ENCODE data around the gene CIRBP.

DNA sequence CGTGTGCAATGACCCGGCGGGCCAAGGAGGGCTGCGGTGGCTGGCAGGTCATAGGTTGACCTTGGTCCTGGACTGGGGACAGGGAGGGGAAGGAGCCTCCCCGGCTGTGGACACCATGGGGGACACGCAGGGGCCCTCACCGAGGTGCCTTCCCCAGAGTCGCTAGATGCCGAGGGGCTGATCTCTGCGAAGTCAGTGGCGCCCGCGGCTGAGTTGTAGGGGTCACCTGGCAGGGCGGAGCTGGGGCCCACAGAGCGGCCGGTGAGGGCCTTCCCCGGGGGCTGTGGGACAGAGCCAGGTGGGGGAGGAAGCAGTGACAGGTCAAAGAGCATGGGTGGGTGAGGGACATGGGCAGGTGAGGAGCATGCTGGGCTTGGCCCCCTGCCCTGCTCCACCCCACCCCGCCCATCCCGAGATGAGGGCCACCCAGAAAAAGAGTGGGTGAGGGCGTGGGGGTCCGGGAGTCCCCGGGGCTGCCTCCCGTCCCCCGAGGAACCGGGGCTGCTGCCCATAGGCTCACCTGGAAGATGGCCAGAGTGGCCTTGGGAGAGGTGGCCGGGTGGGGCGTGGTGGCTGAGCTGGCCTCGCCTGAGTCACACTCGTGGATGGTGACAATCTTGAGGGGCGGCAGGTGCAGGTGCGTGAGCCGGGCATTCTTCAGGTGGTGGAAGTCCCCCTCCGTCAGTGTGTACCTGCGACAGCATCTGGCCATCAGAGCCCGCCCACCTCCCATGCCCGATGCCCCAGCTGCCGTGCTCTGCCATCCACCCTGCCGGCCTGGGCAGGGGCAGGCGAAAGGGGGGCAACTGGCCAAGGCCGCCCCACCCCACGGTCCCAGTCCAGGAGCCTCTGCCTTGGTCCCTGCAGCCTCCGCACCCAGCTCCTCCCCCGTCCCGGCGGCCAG, 34.8 kb upstream of the CIRBP start:
- TF ChIP-seq, protein P1, sequence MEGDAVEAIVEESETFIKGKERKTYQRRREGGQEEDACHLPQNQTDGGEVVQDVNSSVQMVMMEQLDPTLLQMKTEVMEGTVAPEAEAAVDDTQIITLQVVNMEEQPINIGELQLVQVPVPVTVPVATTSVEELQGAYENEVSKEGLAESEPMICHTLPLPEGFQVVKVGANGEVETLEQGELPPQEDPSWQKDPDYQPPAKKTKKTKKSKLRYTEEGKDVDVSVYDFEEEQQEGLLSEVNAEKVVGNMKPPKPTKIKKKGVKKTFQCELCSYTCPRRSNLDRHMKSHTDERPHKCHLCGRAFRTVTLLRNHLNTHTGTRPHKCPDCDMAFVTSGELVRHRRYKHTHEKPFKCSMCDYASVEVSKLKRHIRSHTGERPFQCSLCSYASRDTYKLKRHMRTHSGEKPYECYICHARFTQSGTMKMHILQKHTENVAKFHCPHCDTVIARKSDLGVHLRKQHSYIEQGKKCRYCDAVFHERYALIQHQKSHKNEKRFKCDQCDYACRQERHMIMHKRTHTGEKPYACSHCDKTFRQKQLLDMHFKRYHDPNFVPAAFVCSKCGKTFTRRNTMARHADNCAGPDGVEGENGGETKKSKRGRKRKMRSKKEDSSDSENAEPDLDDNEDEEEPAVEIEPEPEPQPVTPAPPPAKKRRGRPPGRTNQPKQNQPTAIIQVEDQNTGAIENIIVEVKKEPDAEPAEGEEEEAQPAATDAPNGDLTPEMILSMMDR (IDR thresholded peaks at IDR 0.05 in 4 of 5, conservative IDR thresholded peaks at IDR 0.05 in 1 of 5) = no peak
- no peak for TF ChIP-seq POLR2A (IDR thresholded peaks at IDR 0.05)
